ENCODE results near the gene ARHGAP42.

Gene ARHGAP42

DNA sequence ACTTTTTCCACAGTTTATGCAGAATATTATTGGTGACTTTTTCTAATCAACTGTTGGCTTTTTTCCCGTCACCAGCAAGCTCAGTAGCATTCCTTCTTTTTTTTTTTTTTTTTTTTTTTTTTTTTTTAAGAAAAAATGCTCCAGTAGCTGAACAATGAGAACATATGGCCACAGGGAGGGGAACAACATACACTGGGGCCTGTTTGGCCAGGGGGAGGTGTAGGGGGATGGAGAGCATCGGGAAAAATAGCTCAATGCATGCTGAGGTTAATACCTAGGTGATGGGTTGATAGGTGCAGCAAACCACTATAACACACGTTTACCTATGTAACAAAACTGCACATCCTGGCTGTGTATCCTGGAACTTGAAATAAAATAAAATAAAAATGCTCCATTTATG is 82.5 kb downstream of the ARHGAP42 start:
- Histone ChIP-seq H3K27ac (no peak overlapping the region), H3K4me3 (no peak overlapping the region)
- no peak for DNase-seq (ENCODE audit: low spot score)
- TF ChIP-seq, protein P1, sequence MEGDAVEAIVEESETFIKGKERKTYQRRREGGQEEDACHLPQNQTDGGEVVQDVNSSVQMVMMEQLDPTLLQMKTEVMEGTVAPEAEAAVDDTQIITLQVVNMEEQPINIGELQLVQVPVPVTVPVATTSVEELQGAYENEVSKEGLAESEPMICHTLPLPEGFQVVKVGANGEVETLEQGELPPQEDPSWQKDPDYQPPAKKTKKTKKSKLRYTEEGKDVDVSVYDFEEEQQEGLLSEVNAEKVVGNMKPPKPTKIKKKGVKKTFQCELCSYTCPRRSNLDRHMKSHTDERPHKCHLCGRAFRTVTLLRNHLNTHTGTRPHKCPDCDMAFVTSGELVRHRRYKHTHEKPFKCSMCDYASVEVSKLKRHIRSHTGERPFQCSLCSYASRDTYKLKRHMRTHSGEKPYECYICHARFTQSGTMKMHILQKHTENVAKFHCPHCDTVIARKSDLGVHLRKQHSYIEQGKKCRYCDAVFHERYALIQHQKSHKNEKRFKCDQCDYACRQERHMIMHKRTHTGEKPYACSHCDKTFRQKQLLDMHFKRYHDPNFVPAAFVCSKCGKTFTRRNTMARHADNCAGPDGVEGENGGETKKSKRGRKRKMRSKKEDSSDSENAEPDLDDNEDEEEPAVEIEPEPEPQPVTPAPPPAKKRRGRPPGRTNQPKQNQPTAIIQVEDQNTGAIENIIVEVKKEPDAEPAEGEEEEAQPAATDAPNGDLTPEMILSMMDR (IDR thresholded peaks at IDR 0.05) = no peak

DNA sequence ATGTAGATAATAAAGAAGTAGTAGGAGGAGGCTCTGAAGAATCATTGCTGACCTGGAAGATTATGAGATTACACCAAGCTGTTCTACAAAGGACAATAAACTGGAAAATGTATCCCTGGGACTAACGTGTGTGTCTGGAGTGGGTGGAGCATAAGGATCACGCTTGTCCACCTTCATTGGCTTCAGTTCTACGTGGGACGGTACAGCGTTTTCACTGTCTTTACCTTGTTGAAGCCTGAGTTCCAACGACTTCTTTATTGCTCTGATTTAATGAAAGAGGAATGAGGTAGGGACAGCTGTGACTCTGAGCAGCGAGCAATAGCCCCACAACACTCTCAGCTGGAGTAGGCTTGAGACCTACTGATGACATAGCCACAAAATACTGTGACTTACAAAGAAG is 87.0 kb downstream of the ARHGAP42 start:
- no peak for DNase-seq (ENCODE audit: low spot score)
- no peak overlapping the region for H3K27ac ChIP-seq
- H3K4me3 ChIP-seq = no peak overlapping the region
- TF ChIP-seq, protein P1 (IDR thresholded peaks at IDR 0.05) = no peak

DNA sequence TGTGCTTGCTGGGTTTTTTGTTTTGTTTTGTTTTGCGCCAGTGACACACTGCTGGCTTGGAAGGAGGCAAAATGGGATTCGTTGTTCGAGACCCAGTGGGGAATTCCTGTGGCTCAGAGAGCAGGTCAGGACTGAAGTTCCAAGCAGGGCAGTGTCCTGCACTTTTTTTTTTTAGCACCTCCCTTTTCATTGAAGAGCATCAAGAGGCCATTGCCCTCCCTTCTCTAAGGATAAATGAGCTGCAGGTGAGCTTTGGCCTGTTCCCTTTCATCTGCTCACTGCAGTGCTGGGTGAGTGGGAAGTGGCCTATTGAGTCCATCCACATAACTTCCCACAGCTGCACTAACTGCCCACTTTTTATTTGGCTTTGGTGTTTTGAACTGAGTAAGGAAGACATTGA is 87.8 kb downstream of the ARHGAP42 start:
- no peak overlapping the region for H3K27ac ChIP-seq
- TF ChIP-seq, protein P1 (IDR thresholded peaks at IDR 0.05) = no peak
- DNase-seq (ENCODE audit: low spot score) = no peak
- H3K4me3 ChIP-seq = no peak overlapping the region

DNA sequence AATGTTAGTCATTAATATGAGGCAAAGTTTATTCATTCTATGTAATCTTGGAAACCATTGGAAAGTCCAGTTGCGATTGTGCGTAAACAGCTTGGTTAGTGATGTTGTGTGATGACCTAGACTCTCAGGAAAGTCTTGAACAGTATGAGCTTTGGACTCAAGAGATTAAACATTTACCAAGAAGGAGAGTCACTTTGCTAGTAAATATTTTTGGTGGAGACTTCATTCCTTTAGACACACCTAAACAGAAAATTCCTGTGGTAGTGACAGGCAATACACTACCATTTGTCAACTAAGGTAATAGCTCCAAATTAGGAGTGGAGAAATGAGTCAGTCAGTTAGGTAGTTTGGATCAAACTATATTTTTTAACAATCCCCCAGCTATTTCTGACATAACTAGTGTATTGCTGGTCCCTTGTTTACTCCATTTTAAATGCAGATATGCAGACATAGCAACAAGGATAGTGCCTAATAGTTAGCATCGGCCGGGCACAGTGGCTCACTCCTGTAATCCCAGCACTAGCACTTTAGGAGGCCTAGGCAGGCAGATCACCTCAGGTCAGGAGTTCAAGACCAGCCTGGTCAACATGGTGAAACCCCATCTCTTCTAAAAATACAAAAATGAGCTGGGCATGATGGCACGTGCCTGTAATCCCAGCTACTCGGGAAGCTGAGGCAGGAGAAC is 89.3 kb downstream of the ARHGAP42 start:
- Histone ChIP-seq H3K27ac (no peak overlapping the region), H3K4me3 (no peak overlapping the region)
- DNase-seq (ENCODE audit: low spot score) = no peak
- TF ChIP-seq, protein P1 (IDR thresholded peaks at IDR 0.05) = no peak

DNA sequence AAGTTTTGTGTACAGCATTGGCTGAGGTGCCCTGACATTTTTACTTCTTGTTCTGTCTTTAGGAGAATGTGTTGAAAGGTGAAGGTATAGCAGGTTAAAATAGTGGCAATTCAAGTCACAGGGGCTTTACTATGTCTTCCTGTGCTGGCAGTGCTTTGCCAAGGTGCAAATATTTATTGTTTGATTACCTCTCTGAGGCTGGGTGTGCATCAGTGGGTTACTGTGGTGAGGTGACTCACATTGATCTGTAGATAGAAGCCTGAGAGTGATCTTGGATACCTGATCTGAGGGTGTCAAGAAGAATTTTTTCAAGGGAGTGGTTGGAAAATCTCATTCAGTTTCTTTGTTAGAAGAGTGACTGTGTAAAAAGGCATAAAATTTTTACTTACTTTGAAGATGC is 90.0 kb downstream of the ARHGAP42 start:
- Histone ChIP-seq H3K4me3 (no peak overlapping the region), H3K27ac (no peak overlapping the region)
- TF ChIP-seq, protein P1 (IDR thresholded peaks at IDR 0.05) = no peak
- no peak for DNase-seq (ENCODE audit: low spot score)

DNA sequence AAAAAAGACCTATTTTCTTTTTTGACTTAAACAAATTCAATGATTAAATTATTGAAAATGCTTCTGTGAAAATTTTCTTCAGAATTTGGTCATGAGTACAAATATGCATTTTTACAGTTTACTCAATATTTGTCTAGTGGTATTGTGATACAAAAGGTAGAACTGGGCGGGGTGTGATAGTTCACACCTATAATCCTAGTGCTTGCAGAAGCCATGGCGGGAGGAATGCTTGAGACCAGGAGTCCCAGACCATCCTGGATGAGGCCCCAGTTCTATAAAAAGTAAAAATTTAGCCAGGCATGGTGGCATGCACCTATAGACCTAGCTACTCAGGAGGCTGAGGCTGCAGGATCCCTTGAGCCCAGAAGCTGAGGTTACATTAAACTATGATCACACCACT is 90.6 kb downstream of the ARHGAP42 start:
- DNase-seq (ENCODE audit: low spot score) = no peak
- TF ChIP-seq, protein P1 (IDR thresholded peaks at IDR 0.05) = no peak
- Histone ChIP-seq H3K27ac (no peak overlapping the region), H3K4me3 (no peak overlapping the region)

DNA sequence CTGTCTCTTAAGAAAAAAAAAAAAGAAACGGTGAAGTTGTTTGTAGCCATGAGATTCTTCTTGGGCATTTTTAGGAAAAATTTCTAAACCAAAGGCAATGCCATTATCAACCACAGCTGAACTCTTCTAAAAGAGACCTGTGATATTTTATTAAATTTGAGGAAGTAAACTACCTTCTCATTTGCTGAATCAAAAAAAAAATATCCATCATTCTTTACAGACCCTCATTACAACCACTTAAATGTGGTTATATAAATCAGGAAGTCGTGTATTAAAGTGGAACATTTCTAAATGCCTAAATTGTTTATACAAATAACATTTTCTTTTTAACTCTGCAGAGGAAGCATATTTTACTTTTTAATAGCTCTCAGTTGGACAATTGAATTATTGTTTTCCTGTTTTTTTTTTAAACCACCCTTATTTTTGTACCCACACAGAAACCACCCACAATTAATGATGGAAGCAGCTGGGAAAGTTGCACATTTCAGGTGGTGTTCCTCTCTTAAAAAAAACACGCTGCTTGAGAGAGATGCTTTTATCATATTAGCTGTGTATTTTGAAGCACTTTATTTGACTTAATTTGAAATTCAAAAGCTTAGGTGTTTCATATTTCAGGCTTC is 91.2 kb downstream of the ARHGAP42 start:
- DNase-seq (ENCODE audit: low spot score) = no peak
- TF ChIP-seq, protein P1 (IDR thresholded peaks at IDR 0.05) = no peak
- Histone ChIP-seq H3K27ac (no peak overlapping the region), H3K4me3 (no peak overlapping the region)
